Motor neuron (in vitro differentiated cells): Measurements from ENCODE around the gene EVL. TPM values are rescaled to one million over a fixed set of nuclear protein-coding genes. Genes with fewer than 3 reads are reported as not detected.
"Not testable (repeated sequence)": the region's sequence is repeated elsewhere in the genome, so short reads cannot be mapped to it uniquely, and the experiment has no call there.

ENCODE experiments used
- ATAC-seq, 8 experiments: fragments of 200-7000 bp; cut with Tn5 transposase; replicated peaks in 6 of 8; 2 replicates each; pipeline ENCODE4 v1.8.0; 2021; ENCODE audit warnings: mild to moderate bottlenecking in 8 of 8, moderate library complexity in 8 of 8
- H3K27ac ChIP-seq, 2 donors: fragments of 250-450 bp; sonication (Bioruptor Pico); 2 replicates each; pipeline ENCODE4 v1.9.0; 2021; ENCODE audit warnings: antibody characterized with exemption in 2 of 2, mild to moderate bottlenecking in 2 of 2, moderate library complexity in 1 of 2
- H3K4me1 ChIP-seq, 2 donors: fragments of 250-450 bp; sonication (Bioruptor Pico); replicated peaks in 1 of 2; 2 replicates each; pipeline ENCODE4 v1.6.1; 2021; ENCODE audit warnings: antibody characterized with exemption in 2 of 2, mild to moderate bottlenecking in 2 of 2, moderate library complexity in 1 of 2
- H3K4me3 ChIP-seq, 5 donors: fragments of 250-450 bp; sonication (Bioruptor Pico); 2 replicates each; pipeline ENCODE4 v1.9.0; 2021; ENCODE audit warnings: antibody characterized with exemption in 5 of 5, mild to moderate bottlenecking in 5 of 5, moderate library complexity in 4 of 5
- WGBS, 10 experiments: fragments of 450-650 bp; shearing (Covaris generic); methylation state at CpG; one replicate each; pipeline ENCODE4 v1.0.0; 2022; 5-methylcytosine and 5-hydroxymethylcytosine counted together
- in situ Hi-C, 9 experiments: fragments of 400-800 bp; cut with MboI; loops; one replicate each; pipeline ENCODE4 v1.15.0; 2021; ENCODE audit warnings: low sequenced_read_pairs in 9 of 9, low pct_unique_long_range_greater_than_20kb in 2 of 9; ENCODE audit not compliant: unreplicated experiment in 9 of 9
- total RNA-seq, 8 experiments: library from RNA; unstranded; fragments of 300-600 nt; gene quantifications; 2 replicates each; pipeline versions ENCODE4 v1.2.3 to v1.2.4, GENCODE V29; 2022

EVL gene
- total RNA-seq, 8 experiments from 2014 or later, result 9.5 to 178 (median 119) TPM

- WGBS, 10 experiments, result 58 to 100% (median 70%) methylated on average over 1 to 5 of the region's 5 CpGs; no CpG with 5 or more reads in 1 of the 10 experiments
Observed at GRCh38 chr14:100172811-100173210, 107.6 kb downstream of the EVL start.

GRCh38 chr14:100173353-100173752 lies 108.1 kb downstream of the EVL start:
- no peaks in the 10 kb centered on the region for H3K4me1 ChIP-seq
- H3K4me3 ChIP-seq, result no peak overlapping the region
- WGBS, 10 experiments, result 40 to 90% (median 82%) methylated on average over 2 to 6 of the region's 7 CpGs; no CpG with 5 or more reads in 6 of the 10 experiments
- H3K27ac ChIP-seq, result no peak overlapping the region
- in situ Hi-C loops, result no loop called here
- no peak for ATAC-seq

More at GRCh38 chr14:100172811-100173210, 107.6 kb downstream of the EVL start:
- in situ Hi-C loops, result no loop called here
- H3K27ac ChIP-seq, result no peak overlapping the region
- ATAC-seq, result no peak
- no peak overlapping the region for H3K4me3 ChIP-seq
- no peaks in the 10 kb centered on the region for H3K4me1 ChIP-seq

GRCh38 chr14:100176811-100177327 lies 111.6 kb downstream of the EVL start:
- 54 to 100% (median 87%) methylated on average over 1 to 7 of the region's 14 CpGs; no CpG with 5 or more reads in 5 of the 10 experiments for WGBS, 10 experiments
- no peaks in the 10 kb centered on the region for H3K4me1 ChIP-seq
- H3K4me3 ChIP-seq, result no peak overlapping the region
- ATAC-seq, result no peak
- no peak overlapping the region for H3K27ac ChIP-seq
- in situ Hi-C loops, result loop anchor here in 1 of 9 experiments (25.0 kb wide), 1 partner anchor 190 kb away; no protein-coding TSS in a partner anchor

GRCh38 chr14:100178691-100179090 lies 113.5 kb downstream of the EVL start:
- Histone ChIP-seq H3K4me3 (no peak overlapping the region), H3K27ac (no peak overlapping the region), H3K4me1 (no peaks in the 10 kb centered on the region)
- in situ Hi-C loops, result loop anchor here in 1 of 9 experiments (25.0 kb wide), 1 partner anchor 191 kb away; no protein-coding TSS in a partner anchor
- WGBS, 10 experiments, result 75 to 100% methylated on average over 1 to 2 of the region's 7 CpGs; no CpG with 5 or more reads in 8 of the 10 experiments
- no peak for ATAC-seq

GRCh38 chr14:100180671-100181070 lies 115.4 kb downstream of the EVL start:
- WGBS, 10 experiments, result no CpG with 5 or more reads among the region's 30 CpGs
- H3K27ac ChIP-seq, H3K4me1 ChIP-seq, ATAC-seq, H3K4me3 ChIP-seq: not testable (repeated sequence)
- in situ Hi-C loops, result loop anchor here in 1 of 9 experiments (25.0 kb wide), 1 partner anchor 193 kb away; no protein-coding TSS in a partner anchor

- in situ Hi-C loops, result loop anchor here in 1 of 9 experiments (25.0 kb wide), 1 partner anchor 195 kb away; no protein-coding TSS in a partner anchor
Observed at GRCh38 chr14:100181876-100182551, 116.8 kb downstream of the EVL start.

GRCh38 chr14:100187247-100187833 lies 122.1 kb downstream of the EVL start:
- WGBS, 10 experiments, result 63 to 90% (median 67%) methylated on average over 2 to 8 of the region's 12 CpGs; no CpG with 5 or more reads in 3 of the 10 experiments
- Histone ChIP-seq H3K27ac (no peak overlapping the region), H3K4me3 (no peak overlapping the region), H3K4me1 (peaks cover 2 to 3% of the 10 kb centered on the region in 2 donors)
- peak in 2 of 8 experiments; percentile 33 to 42 for ATAC-seq
- in situ Hi-C loops, result loop anchor here in 1 of 9 experiments (25.0 kb wide), 1 partner anchor 200 kb away; no protein-coding TSS in a partner anchor

More at GRCh38 chr14:100181876-100182551, 116.8 kb downstream of the EVL start:
- peak in 1 of 8 experiments; percentile 27 for ATAC-seq
- WGBS, 10 experiments, result 0 to 100% methylated on average over 1 to 2 of the region's 4 CpGs; no CpG with 5 or more reads in 8 of the 10 experiments
- not testable (repeated sequence) for H3K27ac ChIP-seq, H3K4me3 ChIP-seq, H3K4me1 ChIP-seq

GRCh38 chr14:100188392-100189030 lies 123.3 kb downstream of the EVL start:
- ATAC-seq, result no peak
- H3K4me3 ChIP-seq, result no peak overlapping the region
- in situ Hi-C loops, result loop anchor here in 1 of 9 experiments (25.0 kb wide), 1 partner anchor 201 kb away; no protein-coding TSS in a partner anchor
- H3K27ac ChIP-seq, result no peak overlapping the region
- 43 to 100% (median 91%) methylated on average over 1 to 5 of the region's 12 CpGs; no CpG with 5 or more reads in 2 of the 10 experiments for WGBS, 10 experiments
- H3K4me1 ChIP-seq, result peaks cover 7 to 10% of the 10 kb centered on the region in 2 donors

GRCh38 chr14:100190126-100190525 lies 124.9 kb downstream of the EVL start:
- no peak for ATAC-seq
- H3K4me3 ChIP-seq, result no peak overlapping the region
- in situ Hi-C loops, result loop anchor here in 1 of 9 experiments (25.0 kb wide), 1 partner anchor 203 kb away; no protein-coding TSS in a partner anchor
- 83 to 100% (median 100%) methylated on average over 1 of the region's 1 CpG; no CpG with 5 or more reads in 3 of the 10 experiments for WGBS, 10 experiments
- peaks cover 8 to 12% of the 10 kb centered on the region in 2 donors for H3K4me1 ChIP-seq
- H3K27ac ChIP-seq, result no peak overlapping the region

GRCh38 chr14:100191584-100192249 lies 126.5 kb downstream of the EVL start:
- 82 to 100% (median 93%) methylated on average over 1 to 10 of the region's 14 CpGs for WGBS, 10 experiments
- in situ Hi-C loops, result loop anchor here in 1 of 9 experiments (25.0 kb wide), 1 partner anchor 204 kb away; no protein-coding TSS in a partner anchor
- Histone ChIP-seq H3K4me1 (peaks cover 8 to 12% of the 10 kb centered on the region in 2 donors), H3K27ac (no peak overlapping the region), H3K4me3 (no peak overlapping the region)
- ATAC-seq, result no peak

- Histone ChIP-seq H3K4me1 (peaks cover 8 to 12% of the 10 kb centered on the region in 2 donors), H3K27ac (peak overlapping the region in 1 of 2 donors; percentile 65), H3K4me3 (peak overlapping the region; percentile 19 to 34 (median 30))
- in situ Hi-C loops, result loop anchor here in 1 of 9 experiments (25.0 kb wide), 1 partner anchor 205 kb away; no protein-coding TSS in a partner anchor
- WGBS, 10 experiments, result 0 to 100% (median 76%) methylated on average over 1 to 4 of the region's 21 CpGs; no CpG with 5 or more reads in 6 of the 10 experiments
- ATAC-seq, result no peak
Observed at GRCh38 chr14:100192250-100192671, 127.0 kb downstream of the EVL start.
